Activated CD4-positive, CD25-positive, alpha-beta regulatory T cell treated with anti-CD3 and anti-CD28 coated beads, Interleukin-2, amount 50 U/mL, for 72 hours (primary cell): ENCODE measurements around the gene LMF1.

ENCODE experiments used
- DNase-seq: peaks from one replicate; pipeline ENCODE4 v3.0.0; 2021

The LMF1 gene

DNA sequence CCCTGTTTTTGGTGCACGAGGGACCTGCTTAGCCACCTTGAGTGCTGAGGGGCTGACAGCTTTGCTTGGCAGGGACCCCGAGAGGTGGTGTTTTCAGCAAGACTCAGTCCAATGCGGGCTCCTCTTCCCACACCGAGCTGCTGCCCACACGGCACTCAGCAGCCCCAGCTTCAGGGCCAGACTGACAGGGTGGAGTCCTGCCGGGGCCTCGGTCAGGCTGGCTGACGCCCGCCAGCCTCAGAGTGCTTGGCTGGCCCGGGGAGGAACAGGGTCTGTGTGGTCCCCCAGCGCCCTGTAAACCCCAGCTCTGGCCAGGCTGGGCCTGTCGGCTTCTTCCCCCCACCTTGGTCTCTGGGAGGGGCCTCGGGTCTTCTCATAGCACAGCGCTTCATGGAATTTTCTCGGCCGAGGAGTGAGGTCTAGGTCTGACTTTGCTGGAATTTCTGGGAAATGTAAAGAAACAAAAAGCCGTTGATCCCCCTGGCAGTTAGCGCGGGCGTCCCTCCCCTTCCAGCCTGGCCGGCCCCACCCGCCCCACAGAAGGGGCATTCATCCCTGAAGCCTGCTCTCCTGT lies 13.4 kb upstream of the LMF1 start:
- no peak for DNase-seq

DNA sequence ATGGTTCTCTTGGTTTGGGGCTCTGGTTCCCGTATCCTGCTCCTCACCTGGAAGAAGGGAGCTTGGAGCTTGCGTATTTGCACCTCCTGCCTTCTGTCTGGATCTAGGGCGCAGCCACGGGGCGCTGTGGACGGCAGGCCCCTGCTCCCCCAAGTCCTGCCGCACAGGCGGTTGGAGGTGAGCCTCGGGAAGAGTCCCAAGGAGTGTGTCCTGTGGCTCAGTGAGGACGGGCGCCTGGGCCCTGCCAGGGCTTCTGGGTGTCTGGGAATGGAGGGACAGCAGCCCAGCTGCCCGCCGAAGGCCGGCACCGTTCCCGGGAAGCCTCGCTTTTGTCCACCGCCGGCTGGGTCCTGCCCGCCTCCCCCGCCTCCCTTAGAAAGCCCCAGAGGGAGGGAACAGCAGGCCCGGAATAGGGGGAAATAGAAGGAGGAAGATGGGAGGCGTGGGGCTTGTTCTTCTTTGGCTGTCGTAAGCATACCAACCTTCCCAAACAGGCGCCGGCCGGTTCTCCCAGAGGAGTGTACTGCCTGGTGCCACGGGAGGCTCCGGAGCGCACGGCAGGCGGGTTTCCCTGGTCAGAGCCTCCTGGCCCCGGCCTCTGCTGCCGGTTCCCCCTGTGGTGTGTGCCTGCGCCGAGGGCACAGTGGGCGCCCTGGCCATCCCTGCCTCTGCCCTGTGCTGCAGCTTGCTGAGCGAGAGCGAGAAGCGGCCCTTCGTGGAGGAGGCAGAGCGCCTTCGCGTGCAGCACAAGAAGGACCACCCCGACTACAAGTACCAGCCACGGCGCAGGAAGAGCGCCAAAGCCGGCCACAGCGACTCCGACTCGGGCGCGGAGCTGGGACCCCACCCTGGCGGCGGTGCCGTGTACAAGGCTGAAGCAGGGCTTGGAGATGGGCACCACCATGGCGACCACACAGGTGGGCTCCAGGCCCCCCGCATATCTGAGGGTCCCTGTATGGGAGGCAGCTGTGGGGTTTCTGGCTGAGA lies 12.6 kb upstream of the LMF1 start:
- no peak for DNase-seq

DNA sequence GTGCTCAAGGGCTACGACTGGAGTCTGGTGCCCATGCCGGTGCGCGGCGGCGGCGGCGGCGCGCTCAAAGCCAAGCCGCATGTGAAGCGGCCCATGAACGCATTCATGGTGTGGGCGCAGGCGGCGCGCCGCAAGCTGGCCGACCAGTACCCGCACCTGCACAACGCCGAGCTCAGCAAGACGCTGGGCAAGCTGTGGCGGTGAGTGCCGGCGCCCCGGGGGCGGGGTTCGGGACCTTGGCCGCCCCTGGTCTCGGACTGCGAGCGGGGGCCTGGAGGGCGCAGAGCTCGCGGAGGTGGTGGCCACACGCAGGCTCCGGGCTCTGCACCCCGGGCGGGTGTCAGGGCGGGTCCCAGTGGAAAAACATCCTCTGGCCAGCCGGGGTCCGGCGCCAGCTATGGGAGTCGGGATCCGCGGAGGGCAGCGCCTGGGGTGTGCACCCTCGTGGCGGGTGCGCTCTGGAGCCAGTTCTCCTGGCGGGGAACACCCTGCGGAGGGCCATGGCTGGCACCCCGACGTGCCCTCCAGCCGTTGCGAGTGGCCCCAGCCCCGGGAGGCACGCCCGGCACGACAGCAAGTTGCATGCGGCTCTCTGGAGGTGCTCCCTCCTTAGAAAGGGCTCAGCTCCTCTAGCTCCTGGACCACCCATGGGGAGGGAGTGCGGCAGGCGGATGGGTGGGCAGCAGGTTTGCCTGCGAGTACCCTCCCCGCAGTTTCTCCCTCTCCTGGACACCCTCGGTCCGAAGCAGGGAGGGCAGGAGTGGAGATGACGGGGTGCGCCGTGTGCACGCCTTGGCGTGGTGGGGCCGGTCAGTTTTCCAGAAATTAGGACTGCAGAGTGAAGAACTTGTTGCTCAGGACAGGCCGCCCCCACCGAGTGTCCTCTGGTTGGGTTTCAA lies 11.6 kb upstream of the LMF1 start:
- no peak for DNase-seq

DNA sequence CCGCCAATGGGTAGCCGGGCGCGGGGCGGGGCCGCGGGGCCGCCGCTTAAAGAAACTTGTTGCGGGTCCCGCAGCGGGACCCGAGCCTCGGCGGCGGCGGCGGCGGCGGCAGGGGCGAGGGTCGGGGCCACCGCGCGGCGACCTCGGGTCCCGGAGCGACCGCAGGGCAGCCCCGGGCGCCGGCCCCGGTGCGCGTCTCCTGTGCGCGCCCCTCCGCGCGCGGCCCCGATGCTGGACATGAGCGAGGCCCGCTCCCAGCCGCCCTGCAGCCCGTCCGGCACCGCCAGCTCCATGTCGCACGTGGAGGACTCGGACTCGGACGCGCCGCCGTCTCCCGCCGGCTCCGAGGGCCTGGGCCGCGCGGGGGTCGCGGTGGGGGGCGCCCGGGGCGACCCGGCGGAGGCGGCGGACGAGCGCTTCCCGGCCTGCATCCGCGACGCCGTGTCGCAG lies 10.9 kb upstream of the LMF1 start, which contains the start of gene SOX8:
SOX8 (plus strand) TSS at position 76 of the 450 bp plus-strand sequence; CDS start at position 229, 153 bp downstream.
- no peak for DNase-seq

DNA sequence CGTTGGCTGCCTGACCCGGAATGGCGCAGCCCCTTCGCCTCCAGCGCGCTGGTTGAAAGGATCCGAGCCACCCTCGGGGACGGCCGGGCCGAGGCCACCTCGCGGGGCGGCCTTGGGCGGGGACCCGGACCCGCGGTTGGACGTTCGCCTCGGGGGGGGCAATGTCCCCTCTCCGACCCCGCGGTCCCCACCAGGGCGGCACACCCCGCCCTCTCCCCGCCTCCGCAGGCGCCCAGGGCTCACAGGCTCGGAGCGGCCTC lies 9.7 kb upstream of the LMF1 start:
- DNase-seq = no peak

DNA sequence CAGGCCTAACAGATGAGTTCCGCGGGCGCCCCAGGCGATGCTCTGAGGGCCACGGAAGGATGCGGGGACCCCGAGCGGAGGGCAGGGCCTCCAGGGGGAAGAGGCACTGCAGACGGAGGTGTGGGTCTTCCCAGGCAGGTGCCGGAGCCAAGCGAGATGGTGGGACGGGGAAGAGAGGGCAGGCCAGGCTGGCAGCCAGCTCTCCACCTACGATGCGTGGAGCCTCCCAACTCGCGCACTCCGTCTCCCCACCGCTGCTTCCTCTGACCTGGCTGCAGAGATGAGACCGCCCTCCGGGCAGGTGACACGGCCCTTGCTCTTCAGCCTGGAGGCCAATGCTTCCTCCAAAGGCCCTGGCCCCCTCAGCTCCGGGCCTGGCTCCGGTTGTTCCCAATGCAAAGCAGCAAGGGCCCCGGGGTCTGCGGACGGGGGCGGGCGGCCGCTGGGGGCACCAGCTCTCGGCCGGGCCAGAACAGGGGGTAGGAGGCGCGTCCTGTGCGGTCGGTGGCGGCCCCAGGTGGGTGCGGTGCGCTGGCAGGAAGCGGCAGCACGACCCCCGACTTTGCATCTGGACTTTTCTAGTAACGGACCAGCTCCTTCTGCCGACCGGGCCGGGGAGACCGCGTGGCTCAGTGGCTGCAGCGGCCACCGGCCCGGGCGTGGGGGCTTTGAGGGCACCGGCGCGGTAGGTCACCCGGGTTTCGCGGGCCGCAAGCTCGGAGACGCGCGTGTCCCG lies 9.2 kb upstream of the LMF1 start:
- no peak for DNase-seq

DNA sequence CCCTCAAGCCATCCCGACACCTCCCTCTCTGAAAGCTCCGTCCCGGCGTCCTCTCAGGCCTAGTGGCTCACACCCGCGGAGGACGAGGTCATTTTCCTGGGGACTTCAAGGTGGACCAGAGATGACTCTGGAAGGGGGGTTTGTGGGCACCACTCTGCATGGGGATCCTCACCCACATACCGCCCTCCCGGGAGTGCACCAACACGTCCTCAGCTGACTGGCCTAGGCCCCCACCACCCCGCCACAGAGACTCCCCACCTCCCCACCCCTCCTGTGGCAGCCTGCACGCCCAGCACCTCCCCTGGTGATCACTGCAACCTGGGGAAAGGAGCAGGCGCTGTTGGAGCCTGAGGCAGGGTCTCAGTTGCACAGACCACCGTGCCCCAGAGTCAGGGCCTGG lies 8.4 kb upstream of the LMF1 start:
- no peak for DNase-seq

DNA sequence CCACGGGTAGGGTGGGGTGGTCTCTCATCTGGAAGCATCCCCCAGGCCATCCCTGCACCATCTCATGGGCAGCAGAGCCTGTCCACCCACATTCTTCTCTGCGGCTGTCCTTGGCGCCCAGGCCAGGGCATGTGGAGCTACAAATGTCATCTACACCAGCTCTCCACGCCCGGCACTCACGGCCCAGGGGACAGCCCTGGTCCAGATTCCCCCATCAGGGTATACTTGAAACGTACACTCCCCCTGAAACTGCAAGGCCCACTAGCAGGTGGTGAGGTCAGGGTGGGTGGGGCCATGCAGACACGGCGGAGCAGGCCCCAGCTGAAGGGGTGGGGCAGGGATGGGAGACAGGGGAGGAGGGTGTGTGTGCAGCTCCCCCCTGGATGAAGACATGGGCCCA lies 7.6 kb upstream of the LMF1 start:
- no peak for DNase-seq

DNA sequence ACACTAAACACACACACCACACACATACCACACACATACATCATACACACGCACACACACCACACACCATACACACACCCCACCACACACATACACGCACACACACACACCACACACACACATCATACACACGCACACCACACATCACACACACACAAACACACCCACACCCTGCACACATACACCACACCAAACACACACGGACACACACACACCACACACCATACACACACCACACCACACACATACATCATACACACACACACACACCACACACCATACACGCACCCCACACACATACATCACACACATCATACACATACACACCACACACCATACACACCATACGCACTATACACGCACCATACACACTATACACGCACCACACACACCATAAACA lies 7.1 kb upstream of the LMF1 start:
- no peak for DNase-seq

DNA sequence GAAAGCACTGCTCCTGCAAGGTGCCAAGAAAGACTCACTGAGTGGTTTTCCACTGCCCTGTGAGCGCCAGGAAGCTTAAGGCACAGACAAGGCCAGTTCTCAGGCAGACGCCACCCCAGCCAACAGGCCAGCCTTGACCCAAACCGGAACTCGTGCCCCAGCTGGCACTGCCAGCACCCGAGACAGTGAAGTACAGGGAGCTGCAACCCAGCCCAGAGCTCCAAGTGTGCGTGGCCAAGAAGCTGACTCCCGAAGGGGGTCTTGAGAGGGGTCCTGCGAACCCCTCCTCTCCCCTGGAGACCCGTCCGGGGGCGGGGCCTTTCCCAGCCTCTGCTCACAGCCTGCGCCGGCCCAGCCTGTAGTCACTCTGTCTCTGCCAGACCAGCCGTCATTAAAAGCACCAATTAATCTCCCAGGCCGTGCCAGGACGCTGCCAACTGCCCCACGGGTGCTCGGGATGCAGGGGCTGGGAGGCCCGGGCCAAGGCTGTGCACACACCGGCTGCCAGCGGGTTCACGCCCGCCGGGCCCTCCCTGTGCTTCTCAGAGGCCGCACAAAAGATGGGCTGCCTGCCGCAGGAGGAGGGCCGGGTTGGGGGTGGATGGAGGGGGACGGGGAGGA lies 6.4 kb upstream of the LMF1 start:
- DNase-seq = no peak

DNA sequence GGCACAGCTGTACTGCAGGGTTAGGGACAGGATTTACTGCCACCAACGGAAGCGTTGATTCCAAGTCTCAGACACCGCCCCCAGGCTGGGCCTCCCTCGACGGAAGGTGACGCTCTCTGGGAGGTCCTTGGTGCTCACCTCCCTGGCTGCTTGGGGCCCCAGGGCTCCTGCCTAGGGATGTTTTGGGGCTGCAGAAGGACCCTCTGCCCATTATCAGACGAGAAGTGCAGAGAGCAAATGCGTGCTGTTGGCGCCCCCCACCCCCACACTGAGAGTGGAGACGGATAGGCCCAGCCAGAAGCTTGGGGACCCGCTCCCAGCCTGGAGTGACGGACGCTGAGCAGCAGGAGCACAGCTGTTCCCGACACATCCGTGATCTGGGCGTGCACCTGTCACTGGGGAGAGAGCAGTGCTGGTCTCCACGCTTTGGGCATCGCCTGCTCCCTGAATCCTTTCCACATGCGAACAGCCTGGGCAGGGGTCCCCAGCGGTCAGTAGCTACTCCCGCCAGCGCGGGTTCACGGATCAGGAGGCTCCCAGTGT lies 5.7 kb upstream of the LMF1 start:
- DNase-seq = no peak

- no peak for DNase-seq
Measured at GRCh38 chr16:975291-975690, 4.5 kb upstream of the LMF1 start.

- DNase-seq = no peak
Measured at GRCh38 chr16:974611-975261, 4.0 kb upstream of the LMF1 start.

- no peak for DNase-seq
Measured at GRCh38 chr16:974001-974601, 3.3 kb upstream of the LMF1 start.

DNA sequence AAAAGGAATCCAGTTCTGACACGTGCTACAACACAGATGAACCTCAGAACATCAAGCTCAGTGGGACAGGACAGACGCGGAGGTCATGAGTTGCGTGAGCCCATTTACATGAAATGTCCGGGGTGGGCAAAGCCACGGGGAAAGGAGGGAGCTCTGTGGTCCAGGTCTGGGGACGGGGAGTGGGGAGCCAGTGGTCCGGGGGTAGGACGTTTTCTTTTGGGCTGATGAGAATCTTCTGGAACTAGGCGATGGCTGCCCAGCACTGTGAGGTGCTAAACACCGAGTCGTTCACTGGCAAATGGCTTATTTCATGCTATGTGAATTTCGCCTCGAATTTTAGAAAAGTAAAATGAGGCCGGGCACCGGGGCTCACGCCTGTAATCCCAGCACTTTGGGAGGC lies 2.6 kb upstream of the LMF1 start:
- no peak for DNase-seq

GRCh38 chr16:972316-973002 lies 1.7 kb upstream of the LMF1 start:
- DNase-seq = no peak

- DNase-seq = no peak
Measured at GRCh38 chr16:971981-972315, 1.2 kb upstream of the LMF1 start.

DNA sequence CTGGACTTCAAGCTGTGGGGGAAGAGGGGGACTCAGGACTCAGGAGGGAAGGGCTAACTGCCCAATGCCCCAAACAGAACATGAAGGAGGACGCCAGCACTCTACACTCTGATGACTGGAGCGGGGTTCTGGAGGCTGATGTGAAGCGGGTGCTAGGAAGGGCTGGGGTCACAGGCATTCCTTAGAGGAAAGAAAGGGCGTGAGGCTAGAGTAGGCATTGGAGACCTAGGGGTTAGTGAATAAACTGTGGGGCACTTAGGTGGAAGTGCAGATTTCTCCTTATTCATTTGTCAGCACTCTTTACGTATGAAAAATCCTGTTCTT lies 760 bp upstream of the LMF1 start:
- no peak for DNase-seq

DNA sequence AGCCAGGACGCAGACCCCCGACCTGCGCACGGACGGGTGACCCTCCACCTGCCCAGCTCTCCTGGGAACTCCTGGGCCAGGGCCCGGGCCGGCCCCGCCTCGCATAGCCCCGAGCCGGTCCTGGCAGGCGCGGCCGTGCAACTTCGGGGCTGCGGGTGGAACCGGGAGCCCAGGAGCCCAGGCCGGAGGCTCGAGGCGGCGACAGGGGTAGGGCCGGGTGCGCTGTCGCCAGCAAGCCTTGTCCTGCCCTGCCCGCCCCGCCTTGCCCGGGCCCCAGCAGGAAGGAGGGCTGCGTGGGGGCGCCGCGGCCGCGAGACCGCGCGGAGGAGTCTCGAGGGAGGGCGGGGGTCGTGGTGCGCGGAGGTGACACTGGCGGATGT lies 408 bp downstream of the LMF1 start:
- DNase-seq = no peak

GRCh38 chr16:969508-970385 lies 1.0 kb downstream of the LMF1 start:
- DNase-seq = no peak
